ENCODE results near the gene STARD13. TPM values are rescaled to one million over a fixed set of nuclear protein-coding genes. Genes with fewer than 3 reads are reported as not detected.

The STARD13 gene
- total RNA-seq, 2 donors from 2014 or later, result 27.4 to 31.1 TPM

GRCh38 chr13:33299626-33300025, 14.1 kb upstream of the STARD13 start:
- H3K4me3 ChIP-seq, result no peak overlapping the region
- no peak overlapping the region for H3K27ac ChIP-seq
- no peak for DNase-seq (ENCODE audit: low spot score)
- no peaks in the 10 kb centered on the region for H3K27me3 ChIP-seq (replicated peaks; ENCODE audit: insufficient read depth)
- H3K9me3 ChIP-seq, result no peaks in the 10 kb centered on the region
- no peaks in the 10 kb centered on the region for H3K36me3 ChIP-seq
- 93% methylated on average over 3 of the region's 3 CpGs for WGBS
- intact Hi-C loops (cut with DNase I), result no loop called here
- no peaks in the 10 kb centered on the region for H3K4me1 ChIP-seq (replicated peaks)
- TF ChIP-seq POLR2AphosphoS5 (IDR thresholded peaks at IDR 0.05) (no peak), CTCF (IDR thresholded peaks at IDR 0.05) (no peak), POLR2A (IDR thresholded peaks at IDR 0.05) (no peak)

DNA sequence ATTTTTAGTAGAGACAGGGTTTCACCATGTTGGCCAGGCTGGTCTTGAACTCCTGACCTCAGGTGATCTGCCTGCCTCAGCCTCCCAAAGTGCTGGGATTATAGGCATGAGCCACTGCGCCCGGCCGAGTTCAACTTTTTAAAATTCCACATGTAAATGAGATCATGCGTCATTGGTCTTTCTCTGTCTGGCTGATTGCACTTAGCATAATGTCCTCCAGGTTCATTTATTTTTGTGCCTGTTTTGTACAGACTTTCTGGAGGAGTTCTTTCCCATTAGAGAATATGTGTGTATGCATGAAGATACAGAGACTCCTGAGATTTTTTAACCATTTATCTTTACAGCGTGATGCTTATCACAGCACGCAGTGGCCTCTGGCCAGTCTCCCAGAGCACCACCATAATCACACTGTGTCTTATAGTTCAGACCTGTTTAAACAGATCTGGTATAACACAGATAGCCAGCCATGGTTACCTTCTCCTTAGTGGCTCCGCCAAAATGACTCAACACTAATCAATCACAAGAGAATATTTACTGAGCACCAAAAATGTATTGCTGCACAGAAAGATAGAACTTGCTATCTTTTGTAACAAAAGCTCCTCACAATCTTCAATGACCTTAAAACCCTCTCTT, 11.4 kb upstream of the STARD13 start:
- intact Hi-C loops (cut with DNase I), result no loop called here
- no peak for DNase-seq (ENCODE audit: low spot score)
- Histone ChIP-seq H3K4me1 (replicated peaks) (no peaks in the 10 kb centered on the region), H3K27ac (no peak overlapping the region), H3K4me3 (no peak overlapping the region), H3K9me3 (no peaks in the 10 kb centered on the region), H3K36me3 (no peaks in the 10 kb centered on the region), H3K27me3 (replicated peaks; ENCODE audit: insufficient read depth) (no peaks in the 10 kb centered on the region)
- WGBS, result 75% methylated on average over 7 of the region's 7 CpGs
- TF ChIP-seq POLR2A (IDR thresholded peaks at IDR 0.05) (no peak), POLR2AphosphoS5 (IDR thresholded peaks at IDR 0.05) (no peak), CTCF (IDR thresholded peaks at IDR 0.05) (no peak)

DNA sequence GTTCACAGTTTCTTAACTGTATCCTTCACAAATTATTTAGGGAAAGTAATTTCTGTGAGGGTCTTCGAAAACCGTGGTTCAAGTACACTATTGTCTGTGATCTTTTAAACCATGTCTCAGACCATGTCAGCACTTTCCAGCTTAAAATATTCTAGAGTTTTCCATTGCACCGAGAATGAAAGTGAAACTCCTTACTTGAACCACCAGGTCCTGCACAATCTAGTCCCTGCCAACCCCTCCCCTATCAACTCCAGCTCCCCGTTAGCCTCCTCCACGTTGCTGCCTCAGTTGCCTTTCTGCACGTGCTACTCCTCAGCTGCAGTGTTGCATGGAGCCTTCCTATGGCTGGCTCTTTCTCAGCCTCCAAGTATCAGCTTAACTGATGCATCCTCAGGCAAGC, 7.2 kb upstream of the STARD13 start:
- DNase-seq (ENCODE audit: low spot score), result no peak
- no peak for TF ChIP-seq POLR2AphosphoS5 (IDR thresholded peaks at IDR 0.05)
- no peak for TF ChIP-seq POLR2A (IDR thresholded peaks at IDR 0.05)
- TF ChIP-seq CTCF (IDR thresholded peaks at IDR 0.05), result no peak
- intact Hi-C loops (cut with DNase I), result no loop called here
- Histone ChIP-seq H3K9me3 (no peaks in the 10 kb centered on the region), H3K4me3 (no peak overlapping the region), H3K4me1 (replicated peaks) (no peaks in the 10 kb centered on the region), H3K27ac (no peak overlapping the region), H3K36me3 (no peaks in the 10 kb centered on the region), H3K27me3 (replicated peaks; ENCODE audit: insufficient read depth) (no peaks in the 10 kb centered on the region)
- 79% methylated on average over 6 of the region's 6 CpGs for WGBS

- intact Hi-C loops (cut with DNase I), result no loop called here
Observed at GRCh38 chr13:33290421-33290965, 4.9 kb upstream of the STARD13 start.

More at GRCh38 chr13:33290421-33290965, 4.9 kb upstream of the STARD13 start:
- Histone ChIP-seq H3K27me3 (replicated peaks; ENCODE audit: insufficient read depth) (no peaks in the 10 kb centered on the region), H3K4me3 (no peak overlapping the region), H3K27ac (no peak overlapping the region), H3K36me3 (no peaks in the 10 kb centered on the region), H3K4me1 (replicated peaks) (no peaks in the 10 kb centered on the region), H3K9me3 (no peaks in the 10 kb centered on the region)
- TF ChIP-seq POLR2A (IDR thresholded peaks at IDR 0.05) (no peak), POLR2AphosphoS5 (IDR thresholded peaks at IDR 0.05) (no peak), CTCF (IDR thresholded peaks at IDR 0.05) (no peak)
- DNase-seq (ENCODE audit: low spot score), result no peak
- 90% methylated on average over 3 of the region's 3 CpGs for WGBS
